Hematopoietic multipotent progenitor cell treated with erythropoietin and hydrocortisone succinate and interleukin-3 and kit ligand, for 4 days (in vitro differentiated cells): ENCODE measurements around the gene ZNF654.
A peak's percentile ranks its signal among the peaks of the same experiment; 100 is the strongest.
"Not testable (repeated sequence)": the region's sequence is repeated elsewhere in the genome, so short reads cannot be mapped to it uniquely, and the experiment has no call there.

Experiments
- DNase-seq: peaks from one replicate; pipeline ENCODE4 v3.0.0-alpha.2; 2015

The ZNF654 gene

GRCh38 chr3:88075072-88075471 is 16.0 kb downstream of the ZNF654 start:
- no peak for DNase-seq

DNA sequence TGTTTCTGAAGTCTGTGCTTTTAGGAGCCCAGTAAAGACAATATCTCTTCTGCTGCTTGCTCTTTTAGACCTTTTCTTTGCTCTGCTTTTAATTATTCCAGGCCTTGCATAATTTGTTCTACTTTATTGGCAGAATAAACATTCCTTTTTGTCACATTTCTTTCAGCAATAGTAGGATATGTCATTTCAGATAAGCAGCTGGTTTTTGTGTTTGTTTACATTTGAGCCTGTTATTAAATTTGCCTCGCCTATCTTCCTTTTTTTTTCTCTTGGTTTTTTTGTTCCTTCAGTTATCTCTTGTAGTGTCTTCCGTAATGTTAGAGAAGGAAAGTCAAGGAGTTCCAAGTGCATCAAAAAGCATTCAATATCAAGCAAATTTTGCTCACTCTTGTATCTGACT is 16.4 kb downstream of the ZNF654 start:
- DNase-seq = no peak

DNA sequence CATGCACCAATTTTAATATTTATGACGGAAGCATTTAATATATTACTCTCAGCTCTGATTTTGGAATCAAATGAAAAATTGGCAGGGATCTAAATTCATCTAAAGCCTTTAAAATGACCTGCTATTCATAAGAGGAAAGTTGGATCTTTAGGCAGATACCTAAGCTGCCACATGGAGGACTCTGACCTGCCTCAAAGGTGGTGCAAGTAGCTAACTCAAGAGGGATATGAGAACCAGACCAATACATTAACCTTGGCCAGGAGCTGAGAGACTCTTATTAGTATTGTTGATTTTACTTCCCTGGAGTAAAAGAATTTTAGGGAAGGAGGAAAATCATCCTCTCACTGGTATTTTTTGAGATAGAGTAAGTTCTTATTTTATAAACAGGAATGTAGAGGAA is 17.7 kb downstream of the ZNF654 start:
- peak; percentile 59 for DNase-seq

DNA sequence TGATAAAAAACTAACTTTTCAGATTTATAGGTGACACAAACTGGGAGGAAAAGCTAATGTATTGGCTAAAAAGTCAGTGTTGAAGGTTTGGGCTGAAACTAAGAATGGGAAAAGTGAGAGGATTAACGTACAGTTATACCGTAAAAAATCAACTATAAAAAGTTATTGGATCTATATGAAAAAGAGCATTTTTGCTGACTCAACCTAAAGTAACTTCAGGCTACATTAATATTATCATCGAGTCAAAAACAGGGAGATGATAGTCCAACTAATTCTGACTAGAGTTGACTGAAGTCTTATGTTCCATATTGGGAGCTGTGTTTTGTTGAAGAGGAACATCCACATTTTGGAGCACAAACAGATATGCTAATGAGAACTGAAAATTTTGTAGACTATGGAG is 19.9 kb downstream of the ZNF654 start:
- no peak for DNase-seq

DNA sequence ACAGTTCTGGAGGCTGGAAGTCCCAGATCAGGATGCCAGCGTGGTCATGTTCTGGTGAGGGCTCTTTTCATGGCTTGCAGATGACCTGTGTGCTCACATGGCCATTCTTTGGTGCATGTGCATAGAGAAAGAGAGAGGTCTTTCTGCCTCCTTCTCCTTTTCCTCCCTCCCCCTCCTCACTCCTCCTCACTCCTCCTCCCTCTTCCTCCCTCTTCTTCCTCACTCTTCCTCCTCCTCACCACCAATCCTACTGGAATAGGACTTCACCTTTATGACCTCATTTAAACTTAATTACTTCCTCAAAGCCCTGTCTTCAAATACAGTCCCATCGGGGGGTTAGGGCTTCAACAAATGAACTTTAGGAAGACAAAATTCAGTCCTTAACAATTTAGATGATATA is 23.8 kb downstream of the ZNF654 start:
- DNase-seq = no peak

GRCh38 chr3:88084097-88084501 is 25.0 kb downstream of the ZNF654 start:
- DNase-seq = no peak

DNA sequence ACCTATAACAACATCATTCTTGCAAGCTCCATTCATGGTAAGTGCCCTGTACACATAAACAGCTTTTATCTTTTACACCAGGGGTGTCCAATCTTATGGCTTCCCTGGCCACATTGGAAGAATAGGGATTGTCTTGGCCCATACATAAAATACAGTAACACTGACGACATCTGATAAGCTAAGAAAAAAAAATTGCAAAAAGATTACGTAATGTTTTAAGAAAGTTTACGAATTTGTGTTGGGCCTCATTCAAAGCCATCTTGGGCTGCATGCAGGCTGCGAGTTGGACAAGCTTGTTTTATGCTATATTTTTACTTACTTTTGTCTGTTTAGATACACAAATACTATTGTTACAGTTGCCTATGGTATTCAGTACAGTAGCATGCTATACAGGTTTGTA is 31.6 kb downstream of the ZNF654 start:
- peak; percentile 19 for DNase-seq

DNA sequence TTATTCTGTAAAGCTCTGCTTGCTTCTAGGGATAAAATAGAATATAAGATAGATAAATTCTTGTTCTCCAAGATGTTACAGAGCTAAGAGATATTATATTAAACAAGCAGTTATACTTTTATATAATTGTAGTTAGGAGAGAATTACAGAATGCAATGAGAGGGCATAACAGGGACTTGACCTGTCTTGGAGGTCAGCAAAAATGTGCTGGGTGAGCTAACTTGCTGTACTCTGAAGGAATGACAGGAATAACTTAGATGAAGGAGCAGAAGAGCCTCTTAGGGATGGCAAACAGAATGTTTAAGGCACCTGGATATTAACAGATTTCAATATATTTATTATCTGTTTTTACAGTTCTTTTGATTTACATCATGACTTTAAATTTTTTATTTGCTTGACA is 33.2 kb downstream of the ZNF654 start:
- no peak for DNase-seq

- no peak for DNase-seq
These were observed 34.2 kb downstream of the ZNF654 start for GRCh38 chr3:88093266-88093665.

DNA sequence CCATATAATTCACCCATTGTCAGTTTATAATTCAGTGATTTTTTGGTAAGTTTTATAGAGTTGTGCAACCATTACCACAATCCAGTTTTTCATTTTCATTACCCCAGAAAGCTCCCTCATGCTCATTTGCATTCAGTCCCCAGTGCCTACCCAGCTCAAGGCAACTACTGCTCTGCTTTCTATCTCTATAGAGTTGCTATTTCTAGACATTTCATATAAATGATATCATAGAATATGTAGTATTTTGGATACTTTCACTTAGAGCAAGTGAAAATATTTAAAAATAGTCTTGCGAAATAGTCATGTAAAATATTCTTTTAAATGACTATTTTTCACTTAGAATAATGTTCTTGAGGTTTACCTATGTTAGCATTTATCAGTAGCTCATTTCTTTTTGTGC is 42.1 kb downstream of the ZNF654 start:
- DNase-seq = no peak

- DNase-seq = no peak
These were observed 46.3 kb downstream of the ZNF654 start for GRCh38 chr3:88105325-88105724.

DNA sequence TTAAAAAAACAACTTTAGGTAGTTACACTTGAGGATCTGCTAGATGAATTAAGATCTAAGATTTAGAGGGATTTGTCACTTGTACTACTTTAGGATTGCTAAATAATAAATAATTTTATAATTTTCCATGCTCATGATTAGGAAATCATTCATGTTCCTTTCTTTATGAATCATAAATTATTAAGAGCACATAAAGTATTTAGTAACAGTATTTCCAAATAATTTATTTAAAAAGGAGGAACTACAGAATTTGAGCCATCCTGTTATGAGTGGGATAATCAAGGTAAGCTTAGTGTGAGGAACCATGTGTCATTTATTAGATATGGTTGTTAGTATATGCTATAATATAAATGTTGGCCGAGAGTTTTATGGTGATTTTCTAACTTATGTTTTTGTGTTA is 53.2 kb downstream of the ZNF654 start:
- no peak for DNase-seq

GRCh38 chr3:88113311-88114162 is 54.5 kb downstream of the ZNF654 start:
- DNase-seq = peak; percentile 92

DNA sequence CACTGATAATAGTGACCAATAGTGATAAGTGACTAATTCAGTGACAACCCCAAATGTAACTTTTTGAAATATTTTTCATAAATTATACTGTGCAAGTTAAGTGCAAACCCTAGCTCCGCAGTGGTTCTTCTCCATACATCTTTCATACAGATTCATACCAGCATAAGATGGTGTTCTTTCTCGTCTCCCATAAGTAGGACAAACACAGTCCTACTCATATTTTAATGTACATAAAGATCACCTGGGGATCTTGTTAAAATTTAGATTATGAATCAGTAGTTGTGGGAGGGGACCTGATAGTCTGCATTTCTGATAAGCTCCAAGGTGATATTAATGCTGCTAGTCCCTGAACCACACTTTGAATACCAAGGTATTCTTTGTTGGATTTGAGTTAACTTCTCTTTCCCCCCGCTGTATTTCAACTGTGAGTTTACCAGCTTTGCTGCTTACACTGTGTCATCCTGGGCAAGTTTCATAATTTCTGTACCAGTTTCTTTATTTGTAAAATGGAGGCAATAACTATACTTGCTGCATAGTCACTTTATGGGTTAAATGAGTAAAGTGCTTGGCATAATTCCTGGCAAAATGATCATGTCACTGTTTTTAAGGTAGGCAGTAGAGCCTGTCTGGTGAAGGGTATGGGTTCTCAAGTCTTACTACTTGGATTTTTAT is 56.0 kb downstream of the ZNF654 start:
- no peak for DNase-seq

- peak; percentile 50 for DNase-seq
These were observed 58.6 kb downstream of the ZNF654 start for GRCh38 chr3:88117683-88118082.

- not testable (repeated sequence) for DNase-seq
These were observed 59.5 kb downstream of the ZNF654 start for GRCh38 chr3:88118603-88119002.

DNA sequence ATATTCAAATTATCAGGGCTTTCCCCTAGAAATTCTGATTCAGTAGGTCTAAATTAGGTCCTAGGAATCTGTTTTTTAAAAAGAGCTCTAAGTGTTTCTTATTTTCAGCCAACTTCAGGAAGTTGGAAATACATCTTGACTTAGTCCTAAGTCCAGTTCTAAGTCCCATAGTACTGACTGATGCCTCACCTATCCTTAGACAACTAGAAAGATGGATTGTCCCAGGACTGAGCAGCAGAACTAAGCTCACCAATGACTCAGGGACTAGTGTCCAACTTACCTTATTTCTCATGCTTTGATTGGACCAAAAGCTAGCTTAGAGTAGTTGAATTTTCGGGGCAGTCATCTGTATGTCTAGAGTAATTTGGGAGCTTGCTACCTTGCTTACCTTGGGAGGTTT is 64.5 kb downstream of the ZNF654 start:
- DNase-seq = no peak

DNA sequence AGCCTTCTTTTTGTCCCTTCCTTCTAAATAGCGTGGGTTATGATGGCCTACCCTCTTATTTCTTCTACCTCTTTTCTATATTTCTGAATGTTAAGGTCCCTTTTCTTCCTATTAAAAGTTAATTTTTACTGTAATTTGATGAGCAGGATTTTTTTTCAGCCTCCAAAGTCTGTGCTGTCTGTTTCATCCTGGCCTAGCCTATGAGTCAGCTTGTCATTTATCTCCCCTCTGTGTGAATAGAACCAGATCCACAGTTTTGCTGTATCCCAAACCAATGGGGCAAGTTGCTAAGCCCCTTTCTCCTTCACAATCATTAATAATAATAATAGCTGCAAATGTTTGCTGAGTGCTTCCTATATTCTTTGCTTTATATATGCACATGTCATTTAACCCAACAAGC is 72.6 kb downstream of the ZNF654 start:
- no peak for DNase-seq

- DNase-seq = no peak
These were observed 73.8 kb downstream of the ZNF654 start for GRCh38 chr3:88132894-88133293.

DNA sequence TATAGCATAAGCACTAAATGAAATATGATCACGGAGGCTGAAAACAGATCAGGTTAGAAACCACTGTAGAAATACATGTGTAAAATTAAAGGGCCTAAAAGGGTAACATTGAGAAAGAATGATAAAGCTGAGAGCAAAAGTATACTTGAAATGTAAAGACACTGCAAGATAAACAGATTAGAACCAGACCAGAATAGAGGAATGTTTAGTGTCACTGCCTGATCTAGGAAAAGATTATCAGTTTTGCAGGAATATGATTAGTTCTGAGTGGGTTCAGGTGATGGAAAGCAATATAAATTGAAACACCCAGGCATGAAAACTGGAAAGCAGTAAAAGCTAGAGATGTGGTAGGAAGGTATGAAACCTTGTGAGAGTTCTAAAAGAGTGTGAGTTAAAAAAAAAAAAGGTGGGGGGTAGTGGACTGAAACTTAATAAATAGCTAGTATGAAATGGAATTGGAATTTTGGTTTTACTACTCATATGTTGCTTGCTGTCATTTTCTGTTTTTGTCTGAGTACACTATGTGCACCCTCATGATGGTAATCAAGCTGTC is 74.7 kb downstream of the ZNF654 start:
- DNase-seq = no peak

- no peak for DNase-seq
These were observed 78.8 kb downstream of the ZNF654 start for GRCh38 chr3:88137836-88138235.

GRCh38 chr3:88141458-88142083 is 82.5 kb downstream of the ZNF654 start:
- no peak for DNase-seq

- DNase-seq = no peak
These were observed 83.1 kb downstream of the ZNF654 start for GRCh38 chr3:88142094-88142624.
